Body of pancreas (tissue), 4 donors: ENCODE data around the gene ACAP2.

Experiments used
- CTCF ChIP-seq, 7 experiments: fragments of 450-650 bp in 4 of 7; fragments of 200-600 bp in 3 of 7; sonication (generic) in 3 of 7; IDR thresholded peaks; one replicate each; pipeline ENCODE4 v1.5.1; 2016 to 2019; ENCODE audit warnings: antibody characterized with exemption in 7 of 7
- POLR2A ChIP-seq, 3 donors: fragments of 450-650 bp; IDR thresholded peaks; one replicate each; pipeline ENCODE4 v1.6.1; 2016; ENCODE audit warnings: antibody characterized with exemption in 3 of 3, mild to moderate bottlenecking in 2 of 3

- TF ChIP-seq POLR2A (IDR thresholded peaks at IDR 0.05) (peak; percentile 93 to 98 (median 95)), CTCF (IDR thresholded peaks at IDR 0.05) (no peak)
Observed at GRCh38 chr3:195442573-195443390, at the start of gene ACAP2.
